ENCODE measurements around the gene DTNBP1. TPM values are rescaled to one million over a fixed set of nuclear protein-coding genes. Genes with fewer than 3 reads are reported as not detected.

DTNBP1 gene
- total RNA-seq, 2 experiments from 2014 or later = 9.8 to 28.0 TPM

DNA sequence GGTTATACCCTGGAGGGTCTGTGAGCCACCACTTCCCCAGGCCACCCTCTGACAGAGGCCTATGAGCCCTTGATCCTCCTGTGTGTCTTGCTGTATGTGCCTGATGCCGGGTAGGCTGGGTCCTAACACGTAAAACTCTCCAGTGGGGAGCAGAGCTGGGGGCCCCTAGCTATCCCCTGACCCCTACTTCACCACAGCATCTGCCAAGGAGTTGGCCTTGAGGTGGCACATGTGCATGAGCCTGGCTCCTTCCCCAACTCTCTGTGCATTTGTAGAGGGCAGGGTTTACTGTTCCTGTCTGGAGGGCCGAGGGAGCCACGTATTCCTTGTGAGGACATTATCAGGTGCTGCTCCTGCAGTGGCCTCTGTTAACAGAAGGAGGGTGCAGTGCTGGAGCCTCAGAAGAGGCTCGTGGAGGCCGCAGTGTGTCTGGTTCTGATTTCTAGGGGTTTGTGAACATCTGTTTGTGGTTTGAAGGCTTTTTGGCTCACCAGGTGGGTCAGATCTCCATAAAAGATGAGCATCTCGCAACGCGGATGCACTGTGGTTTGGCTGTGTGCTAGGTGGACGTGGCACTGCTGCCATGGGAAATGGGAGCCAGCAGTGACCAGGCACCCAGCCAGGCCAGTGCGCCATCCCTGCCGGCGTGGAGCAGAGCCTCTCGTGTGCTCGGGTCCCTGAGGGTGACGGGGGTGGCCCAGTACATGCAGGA, 152.1 kb downstream of the DTNBP1 start:
- no peak for DNase-seq (ENCODE audit: low spot score)
- ChIA-PET CTCF (ENCODE audit: unreplicated experiment) (no interaction called here), POLR2A (interaction anchor here (0.5 kb wide), 1 partner anchor 169 kb away, joined by 4 read pairs; no protein-coding TSS in a partner anchor)
- no TSS peak for BruUV-seq (replicated peaks)
- Histone ChIP-seq H2AFZ (ENCODE audit: low read length) (no peak overlapping the region), H3K4me3 (ENCODE audit: low read depth, low read length, poor library complexity, severe bottlenecking) (no peak overlapping the region), H4K20me1 (ENCODE audit: insufficient read depth, low read length) (no peaks in the 10 kb centered on the region), H3K9me2 (ENCODE audit: insufficient read depth, low read length) (no peaks in the 10 kb centered on the region), H3K4me1 (ENCODE audit: insufficient read depth, low read length, poor library complexity, severe bottlenecking) (peaks cover 20% of the 10 kb centered on the region), H3K27ac (ENCODE audit: low read depth, low read length, poor library complexity, severe bottlenecking) (no peak overlapping the region), H3K4me2 (ENCODE audit: low read length) (no peak overlapping the region), H3K9me3 (ENCODE audit: low read length) (no peaks in the 10 kb centered on the region), H3K36me3 (ENCODE audit: insufficient read depth, low read length) (peaks cover 34% of the 10 kb centered on the region; the same call in 1 of the 2 replicates), H3K79me2 (ENCODE audit: insufficient read depth, low read depth, low read length) (no peaks in the 10 kb centered on the region)
- TF ChIP-seq EZH2phosphoT487 (IDR thresholded peaks at IDR 0.05; ENCODE audit: borderline replicate concordance, low read depth, low read length) = no peak
- TF ChIP-seq, protein P1, sequence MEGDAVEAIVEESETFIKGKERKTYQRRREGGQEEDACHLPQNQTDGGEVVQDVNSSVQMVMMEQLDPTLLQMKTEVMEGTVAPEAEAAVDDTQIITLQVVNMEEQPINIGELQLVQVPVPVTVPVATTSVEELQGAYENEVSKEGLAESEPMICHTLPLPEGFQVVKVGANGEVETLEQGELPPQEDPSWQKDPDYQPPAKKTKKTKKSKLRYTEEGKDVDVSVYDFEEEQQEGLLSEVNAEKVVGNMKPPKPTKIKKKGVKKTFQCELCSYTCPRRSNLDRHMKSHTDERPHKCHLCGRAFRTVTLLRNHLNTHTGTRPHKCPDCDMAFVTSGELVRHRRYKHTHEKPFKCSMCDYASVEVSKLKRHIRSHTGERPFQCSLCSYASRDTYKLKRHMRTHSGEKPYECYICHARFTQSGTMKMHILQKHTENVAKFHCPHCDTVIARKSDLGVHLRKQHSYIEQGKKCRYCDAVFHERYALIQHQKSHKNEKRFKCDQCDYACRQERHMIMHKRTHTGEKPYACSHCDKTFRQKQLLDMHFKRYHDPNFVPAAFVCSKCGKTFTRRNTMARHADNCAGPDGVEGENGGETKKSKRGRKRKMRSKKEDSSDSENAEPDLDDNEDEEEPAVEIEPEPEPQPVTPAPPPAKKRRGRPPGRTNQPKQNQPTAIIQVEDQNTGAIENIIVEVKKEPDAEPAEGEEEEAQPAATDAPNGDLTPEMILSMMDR (conservative IDR thresholded peaks at IDR 0.05; ENCODE audit: low read length) = no peak
- intact Hi-C loops (cut with micrococcal nuclease; ENCODE audit: unreplicated experiment) = no loop called here

DNA sequence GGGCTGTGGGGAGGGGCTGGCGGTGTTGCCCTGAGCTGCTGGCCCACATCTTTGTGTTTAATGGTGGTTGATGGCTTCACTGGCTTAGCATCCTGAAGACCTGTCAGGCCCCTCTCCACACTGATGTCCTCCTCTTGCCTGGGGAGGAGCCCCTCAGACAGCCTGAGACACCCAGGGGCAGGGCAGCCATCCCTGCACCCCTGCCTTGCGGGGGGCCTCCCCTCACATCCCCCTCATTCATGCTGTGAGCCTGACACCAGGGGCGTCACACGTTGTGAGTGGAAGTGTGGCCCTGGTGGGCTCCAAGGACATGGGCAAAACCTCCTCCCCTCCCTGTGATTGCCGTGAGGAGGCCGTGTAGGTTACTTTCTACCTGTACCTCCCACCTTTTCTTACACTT, 152.7 kb downstream of the DTNBP1 start:
- no peaks in the 10 kb centered on the region for H3K9me3 ChIP-seq (ENCODE audit: low read length)
- H2AFZ ChIP-seq (ENCODE audit: low read length) = no peak overlapping the region
- H3K4me1 ChIP-seq (ENCODE audit: insufficient read depth, low read length, poor library complexity, severe bottlenecking) = peaks cover 14% of the 10 kb centered on the region
- no peaks in the 10 kb centered on the region for H3K9me2 ChIP-seq (ENCODE audit: insufficient read depth, low read length)
- no peak overlapping the region for H3K4me2 ChIP-seq (ENCODE audit: low read length)
- BruUV-seq (replicated peaks) = no TSS peak
- H4K20me1 ChIP-seq (ENCODE audit: insufficient read depth, low read length) = no peaks in the 10 kb centered on the region
- POLR2A ChIA-PET = no interaction called here
- peaks cover 34% of the 10 kb centered on the region; the same call in 1 of the 2 replicates for H3K36me3 ChIP-seq (ENCODE audit: insufficient read depth, low read length)
- intact Hi-C loops (cut with micrococcal nuclease; ENCODE audit: unreplicated experiment) = no loop called here
- H3K79me2 ChIP-seq (ENCODE audit: insufficient read depth, low read depth, low read length) = no peaks in the 10 kb centered on the region
- H3K4me3 ChIP-seq (ENCODE audit: low read depth, low read length, poor library complexity, severe bottlenecking) = no peak overlapping the region
- no peak for DNase-seq (ENCODE audit: low spot score)
- H3K27ac ChIP-seq (ENCODE audit: low read depth, low read length, poor library complexity, severe bottlenecking) = no peak overlapping the region
- no peak for TF ChIP-seq EZH2phosphoT487 (IDR thresholded peaks at IDR 0.05; ENCODE audit: borderline replicate concordance, low read depth, low read length)
- TF ChIP-seq, protein P1 (conservative IDR thresholded peaks at IDR 0.05; ENCODE audit: low read length) = no peak
- CTCF ChIA-PET (ENCODE audit: unreplicated experiment) = no interaction called here

DNA sequence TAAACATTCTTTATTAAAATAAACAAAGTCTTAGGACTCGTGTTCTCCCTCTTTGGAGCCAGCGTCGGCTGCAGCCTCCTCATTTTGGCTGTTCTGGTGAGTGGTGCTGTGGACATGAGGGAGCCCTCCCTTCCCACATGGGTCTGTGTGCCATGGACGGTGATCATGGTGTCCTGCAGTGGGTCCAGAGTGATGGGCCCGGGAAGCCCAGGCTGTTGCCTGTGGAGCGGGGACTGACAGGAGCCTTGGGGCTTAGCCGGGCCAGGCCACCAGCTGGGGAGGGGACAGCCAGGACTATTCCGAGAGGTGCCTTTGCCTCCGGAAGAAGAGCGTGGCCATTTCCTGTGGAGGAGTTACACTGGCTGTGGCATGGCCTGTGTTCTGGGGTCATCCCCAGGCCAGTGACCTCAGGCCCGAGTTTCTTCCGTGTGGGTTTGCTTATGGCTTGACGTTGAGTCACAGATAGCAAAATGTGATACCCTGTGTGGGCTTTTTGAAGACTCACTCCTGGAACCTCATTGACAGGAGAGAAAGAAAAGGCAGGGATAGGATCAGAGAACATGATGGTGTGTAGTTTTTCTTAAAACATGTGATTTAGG, 153.4 kb downstream of the DTNBP1 start:
- no peak overlapping the region for H2AFZ ChIP-seq (ENCODE audit: low read length)
- BruUV-seq (replicated peaks) = no TSS peak
- no peaks in the 10 kb centered on the region for H4K20me1 ChIP-seq (ENCODE audit: insufficient read depth, low read length)
- H3K4me3 ChIP-seq (ENCODE audit: low read depth, low read length, poor library complexity, severe bottlenecking) = no peak overlapping the region
- intact Hi-C loops (cut with micrococcal nuclease; ENCODE audit: unreplicated experiment) = no loop called here
- TF ChIP-seq EZH2phosphoT487 (IDR thresholded peaks at IDR 0.05; ENCODE audit: borderline replicate concordance, low read depth, low read length) = no peak
- TF ChIP-seq, protein P1 (conservative IDR thresholded peaks at IDR 0.05; ENCODE audit: low read length) = no peak
- no peaks in the 10 kb centered on the region for H3K9me2 ChIP-seq (ENCODE audit: insufficient read depth, low read length)
- CTCF ChIA-PET (ENCODE audit: unreplicated experiment) = no interaction called here
- no peak for DNase-seq (ENCODE audit: low spot score)
- no peak overlapping the region for H3K27ac ChIP-seq (ENCODE audit: low read depth, low read length, poor library complexity, severe bottlenecking)
- H3K4me2 ChIP-seq (ENCODE audit: low read length) = no peak overlapping the region
- no peaks in the 10 kb centered on the region for H3K79me2 ChIP-seq (ENCODE audit: insufficient read depth, low read depth, low read length)
- POLR2A ChIA-PET = no interaction called here
- H3K9me3 ChIP-seq (ENCODE audit: low read length) = no peaks in the 10 kb centered on the region
- H3K4me1 ChIP-seq (ENCODE audit: insufficient read depth, low read length, poor library complexity, severe bottlenecking) = peaks cover 7% of the 10 kb centered on the region
- H3K36me3 ChIP-seq (ENCODE audit: insufficient read depth, low read length) = peaks cover 33% of the 10 kb centered on the region; the same call in 1 of the 2 replicates

All from OCI-LY7 (cell line).